ENCODE results near the gene TDO2.

TDO2 gene

DNA sequence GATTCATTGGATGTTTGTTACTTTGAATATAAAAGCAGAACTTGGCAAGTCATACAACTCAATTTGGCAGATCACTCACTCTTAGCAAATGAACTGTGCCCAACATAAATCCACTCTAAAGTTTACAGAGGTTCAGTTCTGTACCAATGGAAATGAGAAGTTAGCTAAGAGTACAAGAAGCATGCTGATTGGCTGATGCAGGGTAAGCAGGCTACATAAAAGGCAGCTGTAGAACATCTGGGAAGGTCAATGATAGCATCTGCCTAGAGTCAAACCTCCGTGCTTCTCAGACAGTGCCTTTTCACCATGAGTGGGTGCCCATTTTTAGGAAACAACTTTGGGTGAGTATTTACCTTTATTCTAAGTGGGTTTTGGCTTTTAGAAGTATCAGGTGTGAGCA, at the start of gene TDO2:
TSS of gene TDO2 (plus strand) at position 244 of the 400 bp plus-strand sequence. CDS start at position 307, 63 bp downstream.
- in situ Hi-C loops (cut with HindIII; ENCODE audit: low sequenced_read_pairs): no loop called here
- DNase-seq (ENCODE audit: low read depth): no peak

GRCh38 chr4:155854582-155855226, 48.8 kb upstream of the TDO2 start:
- no peak for DNase-seq (ENCODE audit: low read depth)
- in situ Hi-C loops (cut with HindIII; ENCODE audit: low sequenced_read_pairs): no loop called here
- TF ChIP-seq, protein P1, sequence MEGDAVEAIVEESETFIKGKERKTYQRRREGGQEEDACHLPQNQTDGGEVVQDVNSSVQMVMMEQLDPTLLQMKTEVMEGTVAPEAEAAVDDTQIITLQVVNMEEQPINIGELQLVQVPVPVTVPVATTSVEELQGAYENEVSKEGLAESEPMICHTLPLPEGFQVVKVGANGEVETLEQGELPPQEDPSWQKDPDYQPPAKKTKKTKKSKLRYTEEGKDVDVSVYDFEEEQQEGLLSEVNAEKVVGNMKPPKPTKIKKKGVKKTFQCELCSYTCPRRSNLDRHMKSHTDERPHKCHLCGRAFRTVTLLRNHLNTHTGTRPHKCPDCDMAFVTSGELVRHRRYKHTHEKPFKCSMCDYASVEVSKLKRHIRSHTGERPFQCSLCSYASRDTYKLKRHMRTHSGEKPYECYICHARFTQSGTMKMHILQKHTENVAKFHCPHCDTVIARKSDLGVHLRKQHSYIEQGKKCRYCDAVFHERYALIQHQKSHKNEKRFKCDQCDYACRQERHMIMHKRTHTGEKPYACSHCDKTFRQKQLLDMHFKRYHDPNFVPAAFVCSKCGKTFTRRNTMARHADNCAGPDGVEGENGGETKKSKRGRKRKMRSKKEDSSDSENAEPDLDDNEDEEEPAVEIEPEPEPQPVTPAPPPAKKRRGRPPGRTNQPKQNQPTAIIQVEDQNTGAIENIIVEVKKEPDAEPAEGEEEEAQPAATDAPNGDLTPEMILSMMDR (IDR thresholded peaks at IDR 0.05; ENCODE audit: low read depth, low read length, missing control alignments): no peak
- no peak overlapping the region for H3K4me3 ChIP-seq (ENCODE audit: low read depth, low read length)

More for the DNA sequence above, at the start of gene TDO2:
- H3K4me3 ChIP-seq (ENCODE audit: low read depth, low read length): no peak within 1 kb of the TSS
- TF ChIP-seq, protein P1 (IDR thresholded peaks at IDR 0.05; ENCODE audit: low read depth, low read length, missing control alignments): no peak

GRCh38 chr4:155855897-155856296, 47.6 kb upstream of the TDO2 start:
- TF ChIP-seq, protein P1 (IDR thresholded peaks at IDR 0.05; ENCODE audit: low read depth, low read length, missing control alignments): no peak
- in situ Hi-C loops (cut with HindIII; ENCODE audit: low sequenced_read_pairs): no loop called here

GRCh38 chr4:155866177-155866576, 37.3 kb upstream of the TDO2 start, which contains the start of gene ASIC5:
Gene ASIC5 (minus strand): TSS chr4:155866277. CDS start chr4:155866226, 51 bp downstream.
- TF ChIP-seq, protein P1 (IDR thresholded peaks at IDR 0.05; ENCODE audit: low read depth, low read length, missing control alignments): no peak
- in situ Hi-C loops (cut with HindIII; ENCODE audit: low sequenced_read_pairs): no loop called here
- no peak within 1 kb of the TSS for H3K4me3 ChIP-seq (ENCODE audit: low read depth, low read length)

More at GRCh38 chr4:155855897-155856296, 47.6 kb upstream of the TDO2 start:
- H3K4me3 ChIP-seq (ENCODE audit: low read depth, low read length): no peak overlapping the region
- no peak for DNase-seq (ENCODE audit: low read depth)

DNA sequence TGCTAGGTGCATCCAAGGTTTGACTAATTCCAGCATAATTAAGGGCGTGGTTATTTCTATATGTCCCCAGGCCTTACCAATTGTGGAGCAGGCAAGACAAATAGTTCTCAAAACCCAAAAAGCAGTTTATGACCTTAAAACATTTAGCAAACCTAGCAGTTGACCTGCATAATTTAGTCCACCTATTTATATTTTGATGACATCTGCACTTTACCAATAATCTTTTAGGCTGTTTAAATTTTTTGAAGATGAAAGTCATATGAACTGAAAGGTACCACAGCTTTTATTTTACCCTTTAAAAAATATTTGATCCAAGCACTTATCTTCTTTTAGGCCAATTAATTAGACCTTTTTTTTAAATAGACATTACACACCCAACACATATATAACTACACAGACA, 27.6 kb upstream of the TDO2 start:
- TF ChIP-seq, protein P1 (IDR thresholded peaks at IDR 0.05; ENCODE audit: low read depth, low read length, missing control alignments): no peak
- H3K4me3 ChIP-seq (ENCODE audit: low read depth, low read length): no peak overlapping the region
- in situ Hi-C loops (cut with HindIII; ENCODE audit: low sequenced_read_pairs): no loop called here
- no peak for DNase-seq (ENCODE audit: low read depth)

More at GRCh38 chr4:155866177-155866576, 37.3 kb upstream of the TDO2 start, which contains the start of gene ASIC5:
- no peak for DNase-seq (ENCODE audit: low read depth)

DNA sequence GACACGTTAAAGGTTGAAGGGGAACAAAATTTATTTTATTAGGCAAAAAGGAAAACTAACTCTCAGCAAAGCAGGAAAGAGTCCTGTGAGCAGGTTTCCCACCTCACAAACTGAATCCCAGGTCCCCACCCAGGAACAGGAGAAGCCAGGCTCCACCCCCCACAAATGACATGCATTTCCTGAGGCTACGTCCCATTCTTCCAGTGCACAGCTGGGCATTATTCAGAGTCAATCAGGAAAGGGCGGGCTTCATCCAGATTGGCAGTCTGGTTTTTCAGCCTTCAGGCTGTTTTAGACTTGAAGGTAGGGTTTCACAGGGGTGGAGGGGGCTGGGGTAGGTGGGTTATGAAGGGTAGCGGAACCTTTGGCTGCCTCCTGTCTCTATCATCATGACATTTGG, 25.5 kb upstream of the TDO2 start:
- no peak overlapping the region for H3K4me3 ChIP-seq (ENCODE audit: low read depth, low read length)
- TF ChIP-seq, protein P1 (IDR thresholded peaks at IDR 0.05; ENCODE audit: low read depth, low read length, missing control alignments): no peak
- DNase-seq (ENCODE audit: low read depth): no peak
- in situ Hi-C loops (cut with HindIII; ENCODE audit: low sequenced_read_pairs): no loop called here

All from astrocyte of the cerebellum (primary cell).